Gastrocnemius medialis (tissue), 4 donors: ENCODE measurements around the gene EFCAB9.

ENCODE experiments used
- CTCF ChIP-seq, 5 experiments: fragments of 450-650 bp in 3 of 5; fragments of 200-600 bp in 2 of 5; sonication (generic) in 2 of 5; IDR thresholded peaks in 4 of 5; conservative IDR thresholded peaks in 1 of 5; 1 replicate in 4 of 5; 2 replicates in 1 of 5; pipeline ENCODE4 v1.5.1; 2016 to 2019; ENCODE audit warnings: antibody characterized with exemption in 5 of 5, mild to moderate bottlenecking in 3 of 5, moderate library complexity in 3 of 5
- POLR2A ChIP-seq, 2 donors: fragments of 450-650 bp; IDR thresholded peaks; one replicate each; pipeline ENCODE4 v1.6.1; 2017; ENCODE audit warnings: antibody characterized with exemption in 2 of 2, mild to moderate bottlenecking in 2 of 2, moderate library complexity in 2 of 2

GRCh38 chr5:172149073-172149472 lies 44.9 kb upstream of the EFCAB9 start:
- no peak for TF ChIP-seq CTCF (IDR thresholded peaks at IDR 0.05 in 4 of 5, conservative IDR thresholded peaks at IDR 0.05 in 1 of 5)
- no peak for TF ChIP-seq POLR2A (IDR thresholded peaks at IDR 0.05)
